HepG2 (cell line): Measurements from ENCODE around the gene UBP1. TPM values are rescaled to one million over a fixed set of nuclear protein-coding genes. Genes with fewer than 3 reads are reported as not detected.

Experiments used
- ATAC-seq: fragments of 200-7000 bp; cut with Tn5 transposase; 3 replicates; pipeline ENCODE4 v1.9.1; 2020; ENCODE audit warnings: mild to moderate bottlenecking, moderate library complexity
- BruUV-seq: library from RNA; stranded (reverse); fragments of 400-500 nt; replicated peaks from 2 replicates; lab custom pipeline; 2021; lab: Mats Ljungman, UMichigan
- CTCF ChIA-PET: fragments of 300-600 bp; formaldehyde crosslinking; extraction: SDS; loops from one replicate; lab custom pipeline; 2021; ENCODE audit warnings: low total read pairs, inconsistent platforms, low intra/inter-chr PET ratio; lab: Yijun Ruan, JAX
- POLR2A ChIA-PET: fragments of 350-600 bp; sonication (Branson Sonifier 250); formaldehyde crosslinking; loops from one replicate; lab custom pipeline; 2020; ENCODE audit warnings: antibody characterized with exemption, inconsistent platforms; lab: Yijun Ruan, JAX
- DNase-seq: peaks from one replicate; pipeline ENCODE4 v3.0.0-alpha.2; 2015; ENCODE audit warnings: low spot score
- FAIRE-seq: peaks from 3 replicates; lab custom pipeline; 2011; peaks lifted over from hg19 to GRCh38; lab: Jason Lieb, UNC
- H2AFZ ChIP-seq: one replicate; pipeline ENCODE4 v1.6.1; 2011; ENCODE audit warnings: low read length, inconsistent platforms
- H3K27ac ChIP-seq: fragments of 300-600 bp; 3 replicates; pipeline ENCODE4 v1.8.0; 2011; ENCODE audit warnings: mixed run types, mild to moderate bottlenecking, mixed read lengths, low read length, inconsistent platforms; ENCODE audit not compliant: insufficient read depth; ENCODE audit errors: extremely low read length
- H3K27me3 ChIP-seq, 2 experiments: fragments of 200-600 bp in 1 of 2; 2 replicates in 1 of 2; 3 replicates in 1 of 2; pipeline versions ENCODE4 v1.6.0 to v1.8.0; 2011; ENCODE audit warnings: low read length in 2 of 2, mild to moderate bottlenecking in 2 of 2, moderate library complexity in 2 of 2, inconsistent platforms in 1 of 2; ENCODE audit not compliant: insufficient read depth in 2 of 2, control insufficient read depth in 1 of 2
- H3K36me3 ChIP-seq, 2 experiments: fragments of 200-600 bp in 1 of 2; replicated peaks in 1 of 2; 2 replicates in 1 of 2; 3 replicates in 1 of 2; pipeline versions ENCODE4 v1.5.1 to v1.8.0; 2011; ENCODE audit warnings: low read length in 2 of 2, inconsistent platforms in 1 of 2; ENCODE audit not compliant: insufficient read depth in 2 of 2, control insufficient read depth in 1 of 2
- H3K4me1 ChIP-seq: 2 replicates; pipeline ENCODE4 v1.5.1; 2012; ENCODE audit warnings: low read length, inconsistent platforms; ENCODE audit not compliant: insufficient read depth
- H3K4me2 ChIP-seq: 2 replicates; pipeline ENCODE4 v1.6.0; 2011; ENCODE audit warnings: low read depth, low read length, inconsistent platforms
- H3K4me3 ChIP-seq, 3 experiments: fragments of 200-600 bp in 1 of 3; sonication (generic), shearing (Covaris generic) in 1 of 3; replicated peaks in 1 of 3; 2 replicates each; pipeline ENCODE4 v1.5.1; 2011 to 2016; ENCODE audit warnings: low read length in 3 of 3, inconsistent platforms in 2 of 3, low read depth in 2 of 3, mild to moderate bottlenecking in 2 of 3, control low read depth in 1 of 3, mixed read lengths in 1 of 3; ENCODE audit not compliant: insufficient read depth in 1 of 3
- H3K79me2 ChIP-seq: one replicate; pipeline ENCODE4 v1.6.1; 2011; ENCODE audit warnings: low read length, inconsistent platforms; ENCODE audit not compliant: insufficient read depth
- H3K9ac ChIP-seq: 2 replicates; pipeline ENCODE4 v1.6.0; 2011; ENCODE audit warnings: mild to moderate bottlenecking, low read depth, low read length, inconsistent platforms; ENCODE audit not compliant: insufficient read depth
- H3K9me3 ChIP-seq: 2 replicates; pipeline ENCODE4 v1.5.1; 2012; ENCODE audit warnings: mild to moderate bottlenecking, low read length
- H4K20me1 ChIP-seq: 2 replicates; pipeline ENCODE4 v1.6.0; 2011; ENCODE audit warnings: inconsistent platforms, mild to moderate bottlenecking, low read length, moderate library complexity; ENCODE audit not compliant: insufficient read depth
- DMAP1 ChIP-seq: IDR thresholded peaks from 2 replicates; pipeline ENCODE4 v1.6.1; 2016
- MAZ ChIP-seq, 2 experiments: sonication (generic) in 1 of 2; formaldehyde crosslinking in 1 of 2; IDR thresholded peaks; 2 replicates each; pipeline versions ENCODE4 v1.5.0 to v1.6.1; 2012 to 2020; ENCODE audit warnings: low read depth in 2 of 2, mild to moderate bottlenecking in 2 of 2, borderline replicate concordance in 1 of 2, improper control_type of control experiment in 1 of 2, low read length in 1 of 2, missing genetic modification reagents in 1 of 2, moderate library complexity in 1 of 2
- MYNN ChIP-seq: sonication (generic); formaldehyde crosslinking; IDR thresholded peaks from 2 replicates; pipeline ENCODE4 v1.4.0; 2020; ENCODE audit warnings: mild to moderate bottlenecking, low read depth, missing genetic modification reagents
- NFKB2 ChIP-seq: sonication (generic); formaldehyde crosslinking; IDR thresholded peaks from 2 replicates; pipeline ENCODE4 v1.4.0; 2020; ENCODE audit warnings: missing genetic modification reagents, borderline replicate concordance
- NFRKB ChIP-seq: fragments of 450-650 bp; IDR thresholded peaks from 2 replicates; pipeline ENCODE4 v1.6.1; 2017
- SAP130 ChIP-seq: IDR thresholded peaks from 2 replicates; pipeline ENCODE4 v1.6.1; 2016; ENCODE audit warnings: low read depth
- SIX4 ChIP-seq: sonication (generic); formaldehyde crosslinking; IDR thresholded peaks from 2 replicates; pipeline ENCODE4 v1.4.0; 2020; ENCODE audit warnings: missing genetic modification reagents
- ZNF367 ChIP-seq: sonication (generic); formaldehyde crosslinking; IDR thresholded peaks from 2 replicates; pipeline ENCODE4 v1.4.0; 2020; ENCODE audit warnings: missing genetic modification reagents, borderline replicate concordance
- ZNF431 ChIP-seq: sonication (generic); formaldehyde crosslinking; IDR thresholded peaks from 2 replicates; pipeline ENCODE4 v1.9.0; 2022; ENCODE audit warnings: missing genetic modification reagents, low read depth, mild to moderate bottlenecking, borderline replicate concordance
- ZNF567 ChIP-seq: sonication (generic); formaldehyde crosslinking; IDR thresholded peaks from 2 replicates; pipeline ENCODE4 v1.8.1; 2023; ENCODE audit warnings: mild to moderate bottlenecking, missing genetic modification reagents, borderline replicate concordance
- ZNF790 ChIP-seq: sonication (generic); formaldehyde crosslinking; IDR thresholded peaks from 2 replicates; pipeline ENCODE4 v1.8.0; 2022; ENCODE audit warnings: missing genetic modification reagents, mild to moderate bottlenecking, borderline replicate concordance
- WGBS: methylation state at CpG from one replicate; pipeline ENCODE4 v1.1.6; 2017; ENCODE audit warnings: low lambda C conversion rate; 5-methylcytosine and 5-hydroxymethylcytosine counted together
- in situ Hi-C: cut with HindIII; loops from 2 replicates; pipeline ENCODE4 v1.10.0; 2017; ENCODE audit warnings: low pct_unique_long_range_greater_than_20kb; ENCODE audit not compliant: extremely low pct_ligation_motif_present
- intact Hi-C: fragments of 100-400 bp; cut with micrococcal nuclease; formaldehyde crosslinking; loops from one replicate; pipeline ENCODE4 v1.10.0; 2022; ENCODE audit not compliant: unreplicated experiment
- polyA plus RNA-seq, 8 experiments: library from polyadenylated mRNA; depleted of rRNA in 3 of 8; stranded (reverse) in 7 of 8; unstranded in 1 of 8; fragments of >200 nt; fragmentation: Illumina TruSeq in 4 of 8; extraction: Trizol in 4 of 8; gene quantifications; 2 replicates each; pipeline versions ENCODE4 v1.2.1 to v1.2.3, GENCODE V29; 2011 to 2016; ENCODE audit warnings: low read depth in 4 of 8, missing spikeins in 1 of 8, mixed read lengths in 1 of 8; ENCODE audit not compliant: insufficient read depth in 1 of 8
- total RNA-seq, 5 experiments: library from RNA; depleted of rRNA; stranded (reverse); fragments of >200 nt; fragmentation: Illumina TruSeq; extraction: Trizol; gene quantifications; 2 replicates each; pipeline ENCODE4 v1.2.3, GENCODE V29; 2016; ENCODE audit warnings: low read depth in 1 of 5
- TF ChIP-seq, protein P1 (sequence below): sonication (generic); formaldehyde crosslinking; IDR thresholded peaks from 2 replicates; pipeline ENCODE4 v1.4.0; 2020; ENCODE audit warnings: missing genetic modification reagents, mild to moderate bottlenecking, borderline replicate concordance

Gene UBP1
- total and polyA plus RNA-seq, 2 of the 13 experiments (the other 11 are each of a cell fraction or from before 2014, with no cell fraction given), result 48.3 to 79.9 TPM

- H3K4me3 ChIP-seq, result no peak overlapping the region
- H3K4me2 ChIP-seq, result no peak overlapping the region
- H3K4me1 ChIP-seq, result peaks cover 10% of the 10 kb centered on the region
- FAIRE-seq (no peak), ATAC-seq (no peak), DNase-seq (no peak)
- CTCF ChIA-PET, result interaction anchor here (3.1 kb wide), 1 partner anchor 241 kb away, joined by 40 read pairs; no protein-coding TSS in a partner anchor
- H3K27ac ChIP-seq, result no peak overlapping the region
- H2AFZ ChIP-seq, result no peak overlapping the region
- TF ChIP-seq NFKB2 (no peak), ZNF790 (CRISPR knock-in tag) (no peak), SAP130 (CRISPR knock-in tag) (no peak), ZNF567 (CRISPR knock-in tag) (no peak), ZNF367 (CRISPR knock-in tag) (no peak), SIX4 (CRISPR knock-in tag) (no peak), ZNF431 (CRISPR knock-in tag) (no peak), MAZ (IDR thresholded peaks at IDR 0.05; ENCODE audit: borderline replicate concordance, low read depth, low read length) (no peak), MAZ (CRISPR knock-in tag; IDR thresholded peaks at IDR 0.05; ENCODE audit: low read depth) (no peak), MYNN (CRISPR knock-in tag) (no peak), NFRKB (no peak), DMAP1 (no peak)
- TF ChIP-seq, protein P1, sequence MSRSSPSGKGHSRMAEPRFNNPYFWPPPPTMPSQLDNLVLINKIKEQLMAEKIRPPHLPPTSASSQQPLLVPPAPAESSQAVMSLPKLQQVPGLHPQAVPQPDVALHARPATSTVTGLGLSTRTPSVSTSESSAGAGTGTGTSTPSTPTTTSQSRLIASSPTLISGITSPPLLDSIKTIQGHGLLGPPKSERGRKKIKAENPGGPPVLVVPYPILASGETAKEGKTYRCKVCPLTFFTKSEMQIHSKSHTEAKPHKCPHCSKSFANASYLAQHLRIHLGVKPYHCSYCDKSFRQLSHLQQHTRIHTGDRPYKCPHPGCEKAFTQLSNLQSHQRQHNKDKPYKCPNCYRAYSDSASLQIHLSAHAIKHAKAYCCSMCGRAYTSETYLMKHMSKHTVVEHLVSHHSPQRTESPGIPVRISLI (CRISPR knock-in tag), result no peak
- H4K20me1 ChIP-seq, result no peaks in the 10 kb centered on the region
- H3K9me3 ChIP-seq, result no peaks in the 10 kb centered on the region
- no peaks in the 10 kb centered on the region for H3K79me2 ChIP-seq
- no peak overlapping the region for H3K9ac ChIP-seq
- no TSS peak for BruUV-seq
- intact Hi-C loops (loop anchor here (1.0 to 5.0 kb wide), 2 partner anchors 242 to 426 kb away; no protein-coding TSS in a partner anchor), in situ Hi-C loops (loop anchor here (5.0 to 25.0 kb wide), 2 partner anchors 241 to 411 kb away; partner anchors contain the start of gene CCR4)
- WGBS, result 56% methylated on average over 5 of the region's 6 CpGs
- POLR2A ChIA-PET, result interaction anchor here (1.3 kb wide), 1 partner anchor 241 kb away, joined by 5 read pairs; no protein-coding TSS in a partner anchor
- no peaks in the 10 kb centered on the region for H3K27me3 ChIP-seq
- peaks cover 0 to 3% of the 10 kb centered on the region in 2 experiments; a peak in 2 of 5 replicates for H3K36me3 ChIP-seq
These were observed 67.1 kb downstream of the UBP1 start for GRCh38 chr3:33373082-33373437.
